ENCODE results near the gene ANAPC2. TPM values are rescaled to one million over a fixed set of nuclear protein-coding genes. Genes with fewer than 3 reads are reported as not detected.

The ANAPC2 gene
- total RNA-seq, 1 donor from 2014 or later, result 25.0 TPM

GRCh38 chr9:137191691-137192447, 3.5 kb upstream of the ANAPC2 start:
- ATAC-seq, result no peak

- ATAC-seq, result no peak
Measured at GRCh38 chr9:137191245-137191644, 2.9 kb upstream of the ANAPC2 start.

- ATAC-seq, result peak; percentile 12
Measured at GRCh38 chr9:137190315-137190856, 2.0 kb upstream of the ANAPC2 start.

- no peak for ATAC-seq
Measured at GRCh38 chr9:137189297-137190295, 1.2 kb upstream of the ANAPC2 start.

- no peak for ATAC-seq
Measured at GRCh38 chr9:137188086-137188489, 272 bp downstream of the ANAPC2 start.

GRCh38 chr9:137187386-137187785, 974 bp downstream of the ANAPC2 start:
- ATAC-seq, result no peak

GRCh38 chr9:137186385-137186784, 2.0 kb downstream of the ANAPC2 start:
- ATAC-seq, result no peak

- ATAC-seq, result no peak
Measured at GRCh38 chr9:137185921-137186320, 2.4 kb downstream of the ANAPC2 start.

- no peak for ATAC-seq
Measured at GRCh38 chr9:137184881-137185660, 3.3 kb downstream of the ANAPC2 start.

- no peak for ATAC-seq
Measured at GRCh38 chr9:137183980-137184595, 4.3 kb downstream of the ANAPC2 start.

- ATAC-seq, result no peak
Measured at GRCh38 chr9:137182836-137183235, 5.5 kb downstream of the ANAPC2 start.

GRCh38 chr9:137181680-137182079, 6.7 kb downstream of the ANAPC2 start:
- no peak for ATAC-seq

- ATAC-seq, result no peak
Measured at GRCh38 chr9:137180491-137180890, 7.9 kb downstream of the ANAPC2 start.

GRCh38 chr9:137179761-137180160, 8.6 kb downstream of the ANAPC2 start:
- no peak for ATAC-seq

GRCh38 chr9:137178939-137179630, 9.3 kb downstream of the ANAPC2 start:
- ATAC-seq, result no peak

- ATAC-seq, result no peak
Measured at GRCh38 chr9:137178201-137178938, 10.0 kb downstream of the ANAPC2 start.

GRCh38 chr9:137176302-137177182, 11.8 kb downstream of the ANAPC2 start:
- peak; percentile 47 for ATAC-seq

- no peak for ATAC-seq
Measured at GRCh38 chr9:137175345-137175961, 12.9 kb downstream of the ANAPC2 start.

- ATAC-seq, result peak; percentile 2
Measured at GRCh38 chr9:137174722-137175293, 13.6 kb downstream of the ANAPC2 start.

Measured in esophagus mucosa (tissue), 1 donor.